ENCODE results near the gene FADD. TPM values are rescaled to one million over a fixed set of nuclear protein-coding genes. Genes with fewer than 3 reads are reported as not detected.

Gene FADD
- total and polyA plus RNA-seq, 8 donors, result 4.0 to 20.4 (median 16.5) TPM

- no peak for TF ChIP-seq EP300 (IDR thresholded peaks at IDR 0.05)
- no peak for TF ChIP-seq POLR2A (IDR thresholded peaks at IDR 0.05)
- TF ChIP-seq CTCF (IDR thresholded peaks at IDR 0.05), result no peak
- TF ChIP-seq POLR2AphosphoS5 (IDR thresholded peaks at IDR 0.05), result no peak
- Histone ChIP-seq H3K27ac (peak overlapping the region in 3 of 5 donors; percentile 20 to 54 (median 28)), H3K9me3 (no peaks in the 10 kb centered on the region), H3K27me3 (peaks cover 0 to 23% (median 0%) of the 10 kb centered on the region in 3 donors), H3K4me3 (no peak overlapping the region), H3K4me1 (peaks cover 6 to 13% (median 10%) of the 10 kb centered on the region in 4 donors), H3K36me3 (peaks cover 0 to 34% (median 10%) of the 10 kb centered on the region in 4 donors)
- intact Hi-C loops (cut with DNase I; ENCODE audit: low total_unique reads), result no loop called here
- 44 to 72% (median 61%) methylated on average over 3 to 11 of the region's 11 CpGs for WGBS, 5 donors
- DNase-seq, result no peak
Measured at GRCh38 chr11:70169127-70169526, 34.0 kb upstream of the FADD start.

GRCh38 chr11:70169632-70170031, 33.5 kb upstream of the FADD start:
- peaks cover 0 to 23% (median 0%) of the 10 kb centered on the region in 3 donors for H3K27me3 ChIP-seq
- intact Hi-C loops (cut with DNase I; ENCODE audit: low total_unique reads), result no loop called here
- no peak overlapping the region for H3K4me3 ChIP-seq
- H3K4me1 ChIP-seq, result peaks cover 6 to 15% (median 10%) of the 10 kb centered on the region in 4 donors
- DNase-seq, result peak in 1 of 2 donors; percentile 83
- H3K27ac ChIP-seq, result peak overlapping the region in 3 of 5 donors; percentile 20 to 54 (median 28)
- peaks cover 0 to 34% (median 9%) of the 10 kb centered on the region in 4 donors for H3K36me3 ChIP-seq
- TF ChIP-seq POLR2A (IDR thresholded peaks at IDR 0.05) (no peak), CTCF (IDR thresholded peaks at IDR 0.05) (no peak), POLR2AphosphoS5 (IDR thresholded peaks at IDR 0.05) (peak in 1 of 3 donors; percentile 48)
- WGBS, 5 donors, result 33 to 60% (median 47%) methylated on average over 8 of the region's 8 CpGs
- no peaks in the 10 kb centered on the region for H3K9me3 ChIP-seq

- H3K27me3 ChIP-seq, result peaks cover 0 to 23% (median 0%) of the 10 kb centered on the region in 3 donors
- TF ChIP-seq POLR2A (IDR thresholded peaks at IDR 0.05) (no peak), EP300 (IDR thresholded peaks at IDR 0.05) (no peak), POLR2AphosphoS5 (IDR thresholded peaks at IDR 0.05) (no peak), CTCF (IDR thresholded peaks at IDR 0.05) (no peak)
- H3K36me3 ChIP-seq, result peaks cover 0 to 34% (median 8%) of the 10 kb centered on the region in 4 donors
- 83 to 92% (median 89%) methylated on average over 15 to 22 of the region's 22 CpGs for WGBS, 5 donors
- no peak overlapping the region for H3K27ac ChIP-seq
- DNase-seq, result no peak
- H3K4me3 ChIP-seq, result no peak overlapping the region
- H3K4me1 ChIP-seq, result peaks cover 6 to 21% (median 10%) of the 10 kb centered on the region in 4 donors
- no peaks in the 10 kb centered on the region for H3K9me3 ChIP-seq
- intact Hi-C loops (cut with DNase I; ENCODE audit: low total_unique reads), result no loop called here
Measured at GRCh38 chr11:70170596-70171210, 32.4 kb upstream of the FADD start.

GRCh38 chr11:70173018-70173417, 30.1 kb upstream of the FADD start:
- Histone ChIP-seq H3K4me3 (no peak overlapping the region), H3K27ac (no peak overlapping the region), H3K27me3 (peaks cover 0 to 14% (median 0%) of the 10 kb centered on the region in 3 donors), H3K36me3 (peaks cover 0 to 23% (median 3%) of the 10 kb centered on the region in 4 donors), H3K9me3 (no peaks in the 10 kb centered on the region), H3K4me1 (peaks cover 6 to 21% (median 10%) of the 10 kb centered on the region in 4 donors)
- intact Hi-C loops (cut with DNase I; ENCODE audit: low total_unique reads), result no loop called here
- TF ChIP-seq CTCF (IDR thresholded peaks at IDR 0.05), result no peak
- TF ChIP-seq EP300 (IDR thresholded peaks at IDR 0.05), result no peak
- TF ChIP-seq POLR2A (IDR thresholded peaks at IDR 0.05), result no peak
- 77 to 83% (median 79%) methylated on average over 4 of the region's 4 CpGs for WGBS, 5 donors
- DNase-seq, result no peak
